ENCODE measurements around the gene SPRING1.

Gene SPRING1

GRCh38 chr12:116718655-116719454, 19.0 kb downstream of the SPRING1 start (continued):
- peak; percentile 94 for TF ChIP-seq TSHZ1 (tag by site-specific recombination; IDR thresholded peaks at IDR 0.05; ENCODE audit: borderline replicate concordance)
- TF ChIP-seq ZFP3 (tag by site-specific recombination; IDR thresholded peaks at IDR 0.05; ENCODE audit: low read depth) = no peak
- TF ChIP-seq ZNF133 (tag by site-specific recombination; IDR thresholded peaks at IDR 0.05) = no peak
- peak; percentile 39 for TF ChIP-seq GLIS1 (tag by site-specific recombination; IDR thresholded peaks at IDR 0.05)
- TF ChIP-seq ZSCAN16 (tag by site-specific recombination; IDR thresholded peaks at IDR 0.05) = 0 out of 2 replicates have a peak, but pooled peaks have one; percentile 60
- TF ChIP-seq ZNF701 (tag by site-specific recombination; IDR thresholded peaks at IDR 0.05) = no peak
- TF ChIP-seq ZNF202 (tag by site-specific recombination; IDR thresholded peaks at IDR 0.05; ENCODE audit: borderline replicate concordance) = no peak
- no peak for TF ChIP-seq ZNF704 (tag by site-specific recombination; IDR thresholded peaks at IDR 0.05)
- no peak for TF ChIP-seq ZBTB11 (tag by site-specific recombination; conservative IDR thresholded peaks at IDR 0.05; ENCODE audit: low read depth)
- no peak for TF ChIP-seq ZNF521 (tag by site-specific recombination; IDR thresholded peaks at IDR 0.05)
- no peak for TF ChIP-seq ZNF138 (tag by site-specific recombination; IDR thresholded peaks at IDR 0.05; ENCODE audit: borderline replicate concordance)
- TF ChIP-seq ZNF514 (tag by site-specific recombination; IDR thresholded peaks at IDR 0.05) = no peak
- TF ChIP-seq BCL11B (tag by site-specific recombination; IDR thresholded peaks at IDR 0.05; ENCODE audit: low read depth) = peak; percentile 91
- no peak for TF ChIP-seq ZNF830 (tag by site-specific recombination; IDR thresholded peaks at IDR 0.05; ENCODE audit: low read depth)
- no peak for TF ChIP-seq ZNF623 (tag by site-specific recombination; IDR thresholded peaks at IDR 0.05)
- no peak for TF ChIP-seq ZNF404 (tag by site-specific recombination; IDR thresholded peaks at IDR 0.05)
- TF ChIP-seq ZNF571 (tag by site-specific recombination; IDR thresholded peaks at IDR 0.05) = no peak
- no peak for TF ChIP-seq ZNF184 (tag by site-specific recombination; IDR thresholded peaks at IDR 0.05)
- no peak for TF ChIP-seq YY2 (tag by site-specific recombination; IDR thresholded peaks at IDR 0.05)
- no peak for TF ChIP-seq ZNF621 (tag by site-specific recombination; IDR thresholded peaks at IDR 0.05)
- TF ChIP-seq KLF16 (tag by site-specific recombination; IDR thresholded peaks at IDR 0.05) = no peak
- TF ChIP-seq ZNF302 (tag by site-specific recombination; IDR thresholded peaks at IDR 0.05; ENCODE audit: low read depth) = no peak
- peak; percentile 84 for TF ChIP-seq ZEB2 (tag by site-specific recombination; IDR thresholded peaks at IDR 0.05)
- TF ChIP-seq ZNF692 (tag by site-specific recombination; IDR thresholded peaks at IDR 0.05) = no peak
- peak; percentile 85 for TF ChIP-seq GLI2 (tag by site-specific recombination; IDR thresholded peaks at IDR 0.05; ENCODE audit: borderline replicate concordance, low read depth)
- TF ChIP-seq ZNF677 (tag by site-specific recombination; IDR thresholded peaks at IDR 0.05) = no peak
- TF ChIP-seq ZNF544 (tag by site-specific recombination; IDR thresholded peaks at IDR 0.05) = no peak
- TF ChIP-seq ZNF626 (tag by site-specific recombination; IDR thresholded peaks at IDR 0.05) = no peak
- no peak for TF ChIP-seq ZNF645 (tag by site-specific recombination; IDR thresholded peaks at IDR 0.05)
- no peak for TF ChIP-seq ZNF248 (tag by site-specific recombination; IDR thresholded peaks at IDR 0.05)
